MM.1S (cell line): Measurements from ENCODE around the gene FASLG.

ENCODE experiments used
- CTCF ChIP-seq: fragments of 300-600 bp; sonication (generic); IDR thresholded peaks from 2 replicates; pipeline ENCODE4 v1.5.1; 2016; ENCODE audit warnings: antibody characterized with exemption, low read length, mixed read lengths
- EZH2 ChIP-seq: fragments of 300-600 bp; sonication (generic); optimal IDR thresholded peaks from 2 replicates; pipeline ENCODE3; 2017; ENCODE audit warnings: low read depth, mild to moderate bottlenecking, antibody characterized with exemption, low read length, mixed read lengths
- EZH2phosphoT487 ChIP-seq: fragments of 300-600 bp; sonication (generic); IDR thresholded peaks from 2 replicates; pipeline ENCODE4 v1.6.1; 2018; ENCODE audit warnings: antibody characterized with exemption, low read length

GRCh38 chr1:172700556-172700955 lies 41.7 kb downstream of the FASLG start:
- TF ChIP-seq CTCF (no peak), EZH2 (no peak), EZH2phosphoT487 (no peak)
